ENCODE data around the gene ADGRG4. TPM values are rescaled to one million over a fixed set of nuclear protein-coding genes. Genes with fewer than 3 reads are reported as not detected.

The ADGRG4 gene
- total and polyA plus RNA-seq, 2 of the 8 experiments (the other 6 are each of a cell fraction or from before 2014, with no cell fraction given) = not detected

DNA sequence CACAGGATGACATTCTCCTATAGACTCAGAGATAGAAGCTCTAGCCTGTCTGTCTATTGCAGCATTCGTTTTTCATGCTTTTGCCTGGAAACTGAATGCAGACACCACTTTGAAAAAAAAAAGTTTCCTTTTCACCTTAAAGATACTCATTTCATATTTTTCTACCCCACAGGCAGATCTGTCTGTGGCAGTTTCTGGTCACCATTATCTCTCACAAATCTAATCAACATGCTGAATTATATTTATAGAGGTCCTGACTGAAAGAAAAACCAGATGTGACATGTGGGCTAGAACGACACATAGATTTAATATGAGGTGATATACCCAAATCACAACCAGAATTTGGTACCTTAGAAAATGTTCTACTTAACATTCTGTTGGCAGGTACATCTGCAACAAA, 28.2 kb downstream of the ADGRG4 start:
- Histone ChIP-seq H3K4me1 (replicated peaks in 1 of 4; ENCODE audit: control insufficient read depth in 3 of 4, insufficient read depth in 4 of 4, low read length in 3 of 4) (no peaks in the 10 kb centered on the region), H4K8ac (ENCODE audit: extremely low read depth, insufficient read depth, low read length) (no peak overlapping the region), H2BK120ac (replicated peaks; ENCODE audit: low read depth, low read length) (no peak overlapping the region), H3K79me1 (ENCODE audit: low read depth, low read length) (no peaks in the 10 kb centered on the region), H3K36me3 (ENCODE audit: control insufficient read depth in 2 of 4, insufficient read depth in 4 of 4, low read length in 3 of 4) (no peaks in the 10 kb centered on the region), H3K4ac (replicated peaks; ENCODE audit: insufficient read length, low read depth, low read length) (no peak overlapping the region), H2AFZ (ENCODE audit: low read length) (no peak overlapping the region), H2BK20ac (ENCODE audit: low read length) (no peak overlapping the region), H4K20me1 (replicated peaks in 1 of 2; ENCODE audit: control insufficient read depth in 1 of 2, insufficient read depth in 2 of 2, low read length in 2 of 2) (no peaks in the 10 kb centered on the region), H3K23me2 (ENCODE audit: low read depth, low read length) (no peaks in the 10 kb centered on the region), H3K4me2 (ENCODE audit: insufficient read depth in 1 of 2, low read depth in 2 of 2, low read length in 2 of 2) (no peak overlapping the region), H3K14ac (ENCODE audit: insufficient read length) (no peak overlapping the region), H2AK5ac (ENCODE audit: low read depth, low read length) (no peak overlapping the region), H2BK5ac (ENCODE audit: low read depth, low read length) (no peak overlapping the region), H2BK12ac (ENCODE audit: low read depth, low read length) (no peak overlapping the region), H4K91ac (replicated peaks; ENCODE audit: insufficient read length, low read length) (no peak overlapping the region), H3K23ac (ENCODE audit: insufficient read length) (no peak overlapping the region), H4K5ac (ENCODE audit: insufficient read length, low read depth, low read length) (no peak overlapping the region), H3K9me3 (ENCODE audit: insufficient read depth in 2 of 2, low read depth in 1 of 2, low read length in 1 of 2) (no peaks in the 10 kb centered on the region), H3K9ac (replicated peaks in 1 of 4; ENCODE audit: extremely low read depth in 1 of 4, low read depth in 3 of 4, low read length in 3 of 4) (no peak overlapping the region), H2BK15ac (ENCODE audit: low read length) (no peak overlapping the region), H3K79me2 (ENCODE audit: control insufficient read depth in 1 of 2, insufficient read depth in 2 of 2, low read length in 2 of 2) (no peaks in the 10 kb centered on the region), H3K27me3 (replicated peaks in 1 of 4; ENCODE audit: control insufficient read depth in 3 of 4, extremely low read depth in 1 of 4, insufficient read depth in 3 of 4, low read length in 3 of 4) (no peaks in the 10 kb centered on the region), H3K27ac (ENCODE audit: low read depth, low read length) (no peak overlapping the region), H3K4me3 (ENCODE audit: extremely low read depth in 1 of 4, insufficient read depth in 2 of 4, low read depth in 3 of 4, low read length in 4 of 4) (no peak overlapping the region), H3K18ac (ENCODE audit: extremely low read depth, low read length) (no peak overlapping the region), H3K56ac (replicated peaks; ENCODE audit: insufficient read length, low read depth, low read length) (no peak overlapping the region)
- TF ChIP-seq BRCA1 (IDR thresholded peaks at IDR 0.05; ENCODE audit: low read depth, low read length) = no peak
- TF ChIP-seq JUN (IDR thresholded peaks at IDR 0.05; ENCODE audit: low read depth, low read length) = no peak
- no peak for TF ChIP-seq CHD2 (IDR thresholded peaks at IDR 0.05; ENCODE audit: low read length)
- DNase-seq (ENCODE audit: low read depth in 1 of 2, low spot score in 2 of 2) = no peak
- ChIA-PET CTCF (ENCODE audit: partially characterized antibody) (interaction anchor here (1.1 to 1.7 kb wide), 2 partner anchors 8 to 15 kb away, joined by 3 to 10 read pairs; no protein-coding TSS in a partner anchor), POLR2A (ENCODE audit: partially characterized antibody) (interaction anchor here (0.5 kb wide), 1 partner anchor 787 kb away, joined by 3 read pairs; no protein-coding TSS in a partner anchor)
- no peak for FAIRE-seq
- WGBS, 2 experiments (ENCODE audit: extremely low coverage in 1 of 2, insufficient coverage in 1 of 2, insufficient read length in 1 of 2, insufficient replicate concordance in 2 of 2, low coverage in 1 of 2, low lambda C conversion rate in 2 of 2, missing lambda C conversion rate in 1 of 2) = 81% methylated on average over 2 of the region's 2 CpGs; no CpG with 5 or more reads in 1 of the 2 experiments
